Measurements from ENCODE around the gene VPS51.

VPS51 gene

DNA sequence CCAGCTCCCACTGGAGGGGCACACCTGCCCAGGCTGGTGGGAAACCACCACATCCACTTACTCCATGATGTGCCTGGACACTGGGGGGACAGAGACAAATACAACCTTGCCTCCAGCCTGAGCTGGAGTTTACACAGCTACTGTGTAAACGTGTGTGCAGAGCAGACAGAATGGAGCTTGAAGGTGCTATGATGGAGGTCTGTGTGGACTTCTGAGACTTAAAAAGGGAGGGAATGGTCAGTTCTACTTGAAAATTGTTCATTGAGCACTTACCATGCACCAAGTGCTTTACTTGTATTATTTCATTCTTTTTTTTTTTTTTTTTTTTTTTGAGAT is 23.4 kb upstream of the VPS51 start:
- DNase-seq (ENCODE audit: low spot score), result no peak

DNA sequence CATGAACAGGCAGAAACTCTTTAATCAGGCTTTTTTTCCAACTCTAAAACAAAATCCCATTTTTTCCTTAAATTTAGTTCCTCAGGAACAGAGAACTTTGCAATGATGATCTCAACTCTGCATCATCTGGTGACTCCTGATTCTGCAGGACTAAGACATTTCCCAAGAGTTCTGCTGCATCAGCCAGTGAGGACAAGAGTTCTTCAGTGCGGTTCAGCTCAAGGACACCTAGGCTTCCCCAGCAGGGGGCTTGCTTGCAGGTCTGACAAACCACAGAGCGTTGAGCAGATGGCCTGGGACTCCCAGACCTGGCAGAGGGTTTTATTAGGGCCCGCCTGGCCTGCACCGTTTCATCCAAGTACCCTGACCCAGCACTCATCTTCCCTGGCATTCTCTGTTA is 18.6 kb upstream of the VPS51 start:
- DNase-seq (ENCODE audit: low spot score), result no peak

DNA sequence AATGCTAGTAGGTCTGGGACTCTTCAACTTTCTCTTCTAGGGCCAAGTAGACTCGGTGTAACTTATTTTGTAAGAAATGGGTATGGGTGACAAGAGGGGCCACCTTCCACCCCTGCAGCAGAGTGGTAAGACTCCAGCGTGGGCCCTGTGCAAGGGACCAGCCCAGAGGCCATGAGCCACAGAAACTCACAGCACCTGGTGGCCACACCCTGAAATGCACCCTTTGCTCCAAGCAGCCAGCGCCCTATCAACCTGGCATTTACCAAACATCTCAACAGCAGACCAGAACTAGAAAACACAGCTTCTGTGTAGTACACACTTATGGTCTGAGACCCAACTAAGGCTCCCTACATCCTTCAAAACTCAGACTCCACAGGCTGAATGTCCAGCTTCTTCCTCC is 17.9 kb upstream of the VPS51 start:
- no peak for DNase-seq (ENCODE audit: low spot score)

DNA sequence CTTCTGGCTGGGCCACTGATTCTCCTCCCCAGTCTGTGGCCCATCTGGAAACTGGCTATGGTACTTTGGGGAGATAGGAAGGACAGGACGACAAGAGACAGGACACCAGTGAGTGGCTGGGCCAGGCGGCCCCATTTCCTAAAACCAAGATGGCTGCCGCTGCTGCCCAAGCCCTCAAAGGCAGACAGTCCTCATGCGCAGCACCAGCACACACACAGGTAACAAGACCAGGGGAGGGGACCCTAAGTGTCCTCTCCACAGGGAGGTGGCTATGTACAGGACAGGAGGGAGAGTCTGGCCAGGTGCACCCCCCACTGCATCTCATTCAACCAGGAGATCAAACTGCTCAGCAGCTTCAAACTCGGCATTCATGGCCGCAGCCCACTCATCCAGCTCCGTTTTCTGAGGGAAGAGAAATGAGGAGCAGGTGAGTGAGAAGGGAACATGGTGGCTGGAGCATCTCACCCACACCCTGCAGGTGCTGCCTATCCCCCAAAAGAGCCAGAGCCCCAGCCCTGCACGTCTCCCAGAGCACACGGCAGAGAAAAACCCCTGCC is 17.1 kb upstream of the VPS51 start:
- DNase-seq (ENCODE audit: low spot score), result no peak

DNA sequence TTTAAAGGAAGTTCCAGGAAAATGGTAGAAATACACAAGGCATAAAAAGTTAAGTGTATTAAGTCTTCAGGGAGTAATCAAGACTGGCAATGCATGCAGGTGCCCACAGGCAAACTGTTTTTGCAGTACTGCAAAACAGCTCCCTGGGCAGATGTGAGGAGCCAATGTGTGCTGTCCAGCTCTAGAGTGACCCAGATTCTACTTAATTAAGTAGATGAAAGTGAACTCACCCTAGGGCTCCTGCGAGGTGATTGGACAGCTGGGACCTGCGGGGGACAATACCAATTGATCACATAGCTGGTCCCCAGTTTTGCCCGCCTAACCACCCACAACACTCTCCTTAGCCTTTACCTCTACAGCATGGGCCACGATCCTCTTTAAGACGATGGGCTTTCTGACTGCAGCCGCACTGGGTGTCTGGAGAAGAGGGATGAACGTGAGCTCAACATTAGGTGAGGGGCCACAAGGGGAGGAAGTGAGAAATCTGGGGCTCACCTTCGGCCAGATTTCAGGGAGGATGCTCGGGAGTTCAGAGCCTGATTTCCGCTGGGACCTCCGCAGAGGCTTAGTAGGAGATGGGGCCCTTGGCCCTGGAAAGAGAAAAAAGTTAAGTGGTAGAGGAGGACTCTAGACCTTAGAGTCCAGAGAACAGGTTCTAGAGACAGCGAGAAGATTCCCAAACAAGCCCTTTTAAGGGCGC is 12.7 kb upstream of the VPS51 start:
- no peak for DNase-seq (ENCODE audit: low spot score)

DNA sequence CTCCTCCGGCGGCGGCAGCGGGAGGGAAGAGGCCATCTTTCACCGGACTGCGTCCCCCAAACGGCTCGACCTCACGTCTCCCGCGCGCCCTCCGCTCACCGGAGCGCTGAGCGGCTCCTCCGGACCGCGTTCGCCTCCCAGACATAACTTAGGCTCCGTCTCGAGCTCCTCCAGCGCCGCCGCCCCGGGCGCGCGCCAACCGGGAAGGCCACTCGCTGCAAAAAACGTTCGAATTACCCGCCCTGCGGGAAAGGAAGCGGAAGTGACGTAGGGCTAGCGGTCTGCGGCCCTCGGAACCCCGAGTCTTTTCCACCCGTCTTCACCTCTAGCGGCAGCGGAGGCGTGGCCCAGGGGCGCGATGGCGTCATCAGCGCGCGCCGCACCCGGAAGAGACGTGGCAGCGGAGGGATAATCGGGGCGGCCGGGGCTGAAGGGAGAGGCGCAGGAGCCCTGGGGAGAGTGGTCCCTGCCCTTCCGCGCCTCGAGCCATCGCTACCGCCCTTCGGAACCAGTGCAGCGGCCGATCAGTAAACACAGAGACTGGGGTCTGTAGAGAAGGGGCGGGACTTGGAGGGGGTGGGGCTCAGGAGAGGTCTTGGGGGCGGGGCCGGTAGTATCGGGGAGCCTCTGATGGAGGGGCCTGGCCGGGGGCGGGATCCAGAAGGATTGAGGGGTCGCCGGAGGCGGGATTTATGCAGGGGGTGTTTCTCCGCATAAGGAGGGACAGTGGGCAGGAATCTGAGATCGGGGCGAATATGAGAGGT is 12.0 kb upstream of the VPS51 start, which contains the start of the genes CDCA5 and ZFPL1:
TSS of gene CDCA5 (minus strand) at position 207 of the 764 bp plus-strand sequence. CDS start at position 145, 62 bp downstream.
TSS of gene ZFPL1 (plus strand) at position 389 of the 764 bp plus-strand sequence. CDS start 477 bp downstream, outside the sequence.
- peak; percentile 94 for DNase-seq (ENCODE audit: low spot score)

DNA sequence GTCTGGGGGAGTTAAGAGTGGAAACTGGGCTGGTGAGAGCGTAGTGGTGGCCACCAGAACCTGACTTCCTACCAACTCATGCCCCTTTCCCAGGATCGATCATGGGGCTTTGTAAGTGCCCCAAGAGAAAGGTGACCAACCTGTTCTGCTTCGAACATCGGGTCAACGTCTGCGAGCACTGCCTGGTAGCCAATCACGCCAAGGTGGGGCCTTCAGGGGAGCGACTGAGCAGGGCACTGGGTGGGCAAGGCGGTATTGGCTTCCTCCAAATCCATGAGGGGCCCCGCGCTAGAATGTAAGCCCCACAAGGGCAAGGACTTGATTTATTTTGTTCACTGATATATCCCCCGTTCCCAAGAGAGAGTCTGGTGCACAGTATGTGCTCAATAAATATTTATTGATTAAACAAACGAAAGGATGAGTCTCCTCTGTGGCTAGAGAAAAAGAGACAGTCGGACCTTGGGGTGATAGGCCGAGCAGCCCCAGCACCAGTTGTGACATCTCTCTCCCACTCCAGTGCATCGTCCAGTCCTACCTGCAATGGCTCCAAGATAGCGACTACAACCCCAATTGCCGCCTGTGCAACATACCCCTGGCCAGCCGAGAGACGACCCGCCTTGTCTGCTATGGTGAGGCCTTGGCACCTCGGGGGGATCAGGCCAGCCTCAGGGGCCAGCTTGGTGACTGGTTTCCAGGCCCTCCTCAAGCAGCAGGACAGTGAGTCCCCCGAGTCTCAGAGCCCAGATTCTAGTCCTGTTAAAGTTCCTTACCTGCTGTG is 11.2 kb upstream of the VPS51 start:
- DNase-seq (ENCODE audit: low spot score), result no peak

DNA sequence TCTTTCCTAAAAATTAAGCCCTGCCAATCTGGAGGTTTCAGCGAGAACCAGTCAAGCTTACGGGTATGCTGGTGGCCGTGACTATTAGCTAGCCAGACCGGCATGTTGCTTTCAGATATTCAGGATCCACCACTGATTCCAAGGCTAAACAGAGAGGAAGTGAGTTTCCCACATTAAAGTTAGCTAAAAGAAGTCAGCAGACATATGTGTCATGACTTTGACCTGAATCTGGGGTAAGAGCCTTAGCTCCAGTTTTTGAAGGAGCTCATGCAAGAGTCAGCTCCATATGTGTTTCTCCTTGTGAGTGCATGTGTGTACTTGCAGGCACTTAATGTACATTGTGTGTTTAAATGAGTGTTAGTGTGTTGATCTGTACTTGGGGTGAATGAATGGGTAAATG is 10.6 kb upstream of the VPS51 start:
- no peak for DNase-seq (ENCODE audit: low spot score)

DNA sequence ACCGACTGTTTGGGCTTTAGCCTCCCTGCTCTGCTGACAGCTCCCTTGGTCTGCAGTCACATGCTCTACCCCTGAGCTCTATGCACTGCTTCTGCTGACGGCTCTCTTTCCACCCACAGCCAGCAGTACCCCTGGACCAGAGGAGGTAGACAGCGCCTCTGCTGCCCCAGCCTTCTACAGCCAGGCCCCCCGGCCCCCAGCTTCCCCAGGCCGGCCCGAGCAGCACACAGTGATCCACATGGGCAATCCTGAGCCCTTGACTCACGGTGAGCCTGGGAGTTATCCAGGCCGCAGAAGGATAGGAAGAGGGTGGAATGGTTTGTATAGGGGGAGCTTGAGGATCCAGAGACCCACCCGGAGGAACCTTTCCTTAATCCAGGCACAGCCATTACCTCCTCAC is 9.2 kb upstream of the VPS51 start:
- no peak for DNase-seq (ENCODE audit: low spot score)

DNA sequence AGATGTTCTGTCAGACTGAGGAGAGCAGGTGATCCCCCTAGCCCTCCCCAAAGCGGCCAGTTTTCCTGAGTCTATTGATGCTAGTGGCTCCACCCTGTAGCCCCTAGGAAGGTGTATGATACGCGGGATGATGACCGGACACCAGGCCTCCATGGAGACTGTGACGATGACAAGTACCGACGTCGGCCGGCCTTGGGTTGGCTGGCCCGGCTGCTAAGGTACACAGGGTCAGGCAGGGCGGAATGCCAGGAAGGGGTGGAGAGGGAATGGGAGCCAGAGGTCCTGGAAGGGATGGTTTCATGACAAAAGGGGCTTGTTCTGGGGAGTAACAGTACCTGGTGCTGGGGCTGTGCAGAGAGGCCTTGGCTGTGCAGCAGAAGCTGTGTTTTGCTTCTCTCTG is 8.8 kb upstream of the VPS51 start:
- no peak for DNase-seq (ENCODE audit: low spot score)

DNA sequence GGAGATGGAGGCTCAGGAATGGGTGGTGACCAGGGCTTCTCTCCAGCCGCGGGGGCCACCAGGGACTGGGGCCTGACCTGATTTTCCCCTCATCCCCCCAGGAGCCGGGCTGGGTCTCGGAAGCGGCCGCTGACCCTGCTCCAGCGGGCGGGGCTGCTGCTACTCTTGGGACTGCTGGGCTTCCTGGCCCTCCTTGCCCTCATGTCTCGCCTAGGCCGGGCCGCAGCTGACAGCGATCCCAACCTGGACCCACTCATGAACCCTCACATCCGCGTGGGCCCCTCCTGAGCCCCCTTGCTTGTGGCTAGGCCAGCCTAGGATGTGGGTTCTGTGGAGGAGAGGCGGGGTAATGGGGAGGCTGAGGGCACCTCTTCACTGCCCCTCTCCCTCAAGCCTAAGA is 8.2 kb upstream of the VPS51 start:
- DNase-seq (ENCODE audit: low spot score), result no peak

DNA sequence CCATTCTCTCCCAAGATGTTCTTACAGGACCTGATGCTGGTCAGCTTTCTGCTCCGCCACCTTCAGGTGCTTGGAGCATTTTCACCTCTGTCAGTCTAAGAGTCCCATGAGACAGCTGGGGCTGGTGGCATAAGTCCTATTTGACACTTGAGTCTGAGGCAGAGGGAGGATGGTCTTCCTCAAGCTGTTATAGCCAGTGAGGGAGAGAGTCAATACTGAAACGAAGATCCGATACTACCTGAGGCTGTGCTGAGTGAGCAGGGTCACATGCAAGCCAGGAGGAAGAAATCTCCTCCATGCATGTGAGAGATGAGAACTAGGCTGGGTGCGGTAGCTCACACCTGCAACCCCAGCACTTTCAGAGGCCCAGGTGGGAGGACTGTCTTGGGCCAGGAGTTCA is 6.4 kb upstream of the VPS51 start:
- no peak for DNase-seq (ENCODE audit: low spot score)

DNA sequence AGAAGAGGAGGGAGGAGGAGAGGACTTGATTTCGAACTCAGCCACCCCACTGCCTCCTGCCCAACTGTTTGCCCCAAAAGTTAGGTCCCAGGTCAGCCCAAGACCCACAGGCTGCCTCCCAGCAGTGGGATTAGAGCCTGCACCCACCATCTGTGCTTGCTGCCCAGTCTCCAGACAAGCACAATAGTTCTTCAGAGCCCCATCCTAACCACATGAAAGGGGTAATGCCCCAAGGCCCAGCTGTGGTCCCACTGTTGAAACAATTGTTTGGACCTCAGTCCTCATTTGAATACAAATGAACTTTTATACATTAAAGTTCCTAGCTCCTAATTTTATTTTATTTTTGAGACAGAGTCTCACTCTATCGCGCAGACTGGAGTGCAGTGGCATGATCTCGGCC is 5.4 kb upstream of the VPS51 start:
- peak; percentile 86 for DNase-seq (ENCODE audit: low spot score)

DNA sequence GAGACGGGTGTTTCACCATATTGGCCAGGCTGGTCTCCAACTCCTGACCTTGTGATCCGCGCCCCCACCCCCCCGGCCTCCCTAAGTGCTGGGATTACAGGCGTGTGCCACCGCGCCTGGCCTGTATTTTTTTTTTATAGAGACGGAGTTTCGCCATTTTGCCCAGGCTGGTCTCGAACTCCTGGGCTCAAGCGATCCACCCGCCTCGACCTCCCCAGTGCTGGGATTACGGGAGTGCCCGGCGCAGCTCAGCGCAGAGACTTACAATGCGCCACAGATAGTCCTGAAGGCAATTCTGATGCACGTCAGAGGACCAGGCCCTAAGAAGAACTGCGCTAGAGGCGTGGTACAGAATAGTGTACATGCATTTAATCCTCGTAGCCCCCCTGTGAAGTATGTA is 587 bp upstream of the VPS51 start:
- DNase-seq (ENCODE audit: low spot score), result no peak

DNA sequence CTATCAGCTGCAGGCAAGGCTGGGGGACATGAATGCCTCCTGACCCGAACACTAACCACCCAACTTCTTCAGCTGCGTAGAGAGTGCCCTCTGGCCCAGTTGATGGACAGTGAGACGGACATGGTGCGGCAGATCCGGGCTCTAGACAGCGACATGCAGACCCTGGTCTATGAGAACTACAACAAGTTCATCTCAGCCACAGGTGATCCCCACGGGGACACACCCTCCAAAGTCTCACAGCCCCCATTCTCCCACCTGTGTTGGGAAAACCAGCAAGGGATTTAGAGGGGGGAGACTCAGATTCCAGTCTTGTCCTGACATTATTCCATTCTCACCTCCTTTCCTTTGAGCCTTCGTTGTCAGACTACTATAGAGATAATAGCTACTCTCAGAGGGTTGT is 912 bp downstream of the VPS51 start:
- DNase-seq (ENCODE audit: low spot score), result no peak

DNA sequence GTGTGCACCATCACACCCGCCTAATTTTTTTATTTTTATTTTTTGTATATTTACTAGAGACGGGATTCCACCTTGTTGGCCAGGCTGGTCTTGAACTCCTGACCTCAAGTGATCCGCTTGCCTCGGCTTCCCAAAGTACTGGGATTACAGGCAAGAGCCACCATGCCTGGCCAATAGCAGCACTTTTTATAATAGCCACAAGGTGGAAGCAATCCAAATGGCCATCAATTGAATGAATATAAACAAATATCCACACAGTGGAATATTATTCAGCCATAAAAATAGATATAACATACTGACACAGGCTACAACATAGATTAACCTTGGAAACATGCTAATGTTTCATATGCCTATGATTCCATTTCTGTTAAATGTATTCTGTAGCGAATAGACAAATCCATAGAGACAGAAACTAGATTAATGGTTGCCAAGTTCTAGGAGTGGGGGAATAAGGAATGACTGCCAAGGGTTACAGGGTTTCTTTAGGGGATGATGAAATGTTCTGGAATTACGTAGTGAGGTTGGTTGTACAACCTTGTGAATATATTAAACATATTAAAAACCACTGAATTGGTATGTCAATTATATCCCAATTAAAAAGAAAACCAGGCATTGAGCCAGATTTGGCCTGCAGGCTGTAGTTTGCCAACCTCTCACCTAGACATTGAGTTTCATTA is 4.8 kb downstream of the VPS51 start:
- no peak for DNase-seq (ENCODE audit: low spot score)

DNA sequence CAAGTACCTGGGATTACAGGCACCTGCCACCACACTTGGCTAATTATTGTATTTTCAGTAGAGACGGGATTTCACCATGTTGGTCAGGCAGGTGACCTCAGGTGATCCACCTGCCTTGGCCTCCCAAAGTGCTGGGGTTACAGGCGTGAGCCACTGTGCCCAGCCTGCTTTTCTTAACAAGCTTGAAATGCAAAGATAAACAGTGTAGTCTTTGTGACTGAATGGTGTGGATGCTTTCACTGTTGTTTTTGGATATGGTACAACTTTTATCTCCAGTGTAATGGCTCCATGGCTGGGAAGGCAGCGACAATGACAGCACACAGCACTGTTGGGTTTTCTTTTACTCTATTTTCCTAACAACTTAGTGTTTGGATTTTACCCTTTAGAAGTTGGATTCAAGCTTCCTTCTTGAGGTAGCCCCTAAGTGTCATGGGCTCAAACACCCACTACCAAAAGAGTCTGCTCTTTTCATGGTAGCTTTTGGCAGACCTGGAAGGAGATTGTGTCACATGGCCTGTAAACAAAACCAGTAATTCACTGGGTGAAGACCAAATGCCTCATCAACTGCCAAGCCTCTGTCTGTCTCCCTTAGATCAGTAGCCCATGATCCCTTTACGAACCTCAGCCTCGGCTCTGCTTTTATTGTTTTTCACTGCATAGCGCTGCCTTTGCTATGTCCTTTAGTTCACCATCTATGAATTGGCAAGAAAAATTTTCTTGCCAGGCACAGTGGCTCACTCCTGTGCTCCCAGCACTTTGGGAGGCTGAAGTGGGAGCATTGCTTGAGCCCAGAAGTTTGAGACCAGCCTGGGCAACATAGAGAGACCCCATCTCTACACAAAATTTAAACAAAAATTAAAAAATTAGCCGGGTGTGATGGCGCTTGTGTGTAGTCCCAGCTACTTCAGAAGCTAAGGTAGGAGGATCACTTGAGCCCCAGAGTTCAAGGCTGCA is 6.4 kb downstream of the VPS51 start:
- peak; percentile 94 for DNase-seq (ENCODE audit: low spot score)

DNA sequence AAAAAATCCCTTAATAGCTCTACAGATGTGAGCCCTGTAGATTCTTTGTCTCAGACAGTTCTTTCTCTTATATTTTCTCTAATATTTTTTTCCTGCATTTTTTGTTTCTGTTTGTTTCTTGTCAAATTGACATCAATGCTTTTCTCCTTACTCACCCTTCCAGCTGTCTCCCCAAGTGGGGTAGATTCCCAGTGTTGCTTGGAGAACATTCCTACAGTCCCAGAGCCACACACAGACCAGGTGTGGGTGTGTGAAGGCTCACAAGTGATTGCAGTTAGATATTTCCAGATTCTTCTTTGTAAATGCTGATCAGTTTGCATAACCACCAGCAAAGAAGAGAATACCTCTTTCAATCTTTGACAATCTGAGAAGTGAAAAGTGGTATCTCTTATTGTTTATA is 7.5 kb downstream of the VPS51 start:
- DNase-seq (ENCODE audit: low spot score), result no peak

DNA sequence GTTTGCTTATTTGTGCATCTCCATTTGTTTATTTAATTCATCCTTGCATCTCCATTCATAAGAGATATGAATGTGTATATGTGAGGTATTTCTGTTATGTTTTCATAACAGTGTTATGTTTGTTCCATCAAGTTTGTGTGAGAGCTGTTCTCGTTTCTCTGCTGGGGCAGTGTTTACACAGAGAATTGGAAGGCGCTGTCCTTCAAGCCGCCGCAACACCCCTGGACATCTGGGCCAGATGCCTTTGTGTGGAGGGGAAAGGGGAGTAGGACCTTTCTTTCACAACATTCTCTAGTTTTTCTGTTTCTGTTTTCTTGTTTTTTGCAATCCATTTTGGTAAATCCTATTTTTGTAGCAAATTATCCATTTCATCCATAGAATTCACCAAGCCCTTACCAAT is 8.6 kb downstream of the VPS51 start:
- peak; percentile 59 for DNase-seq (ENCODE audit: low spot score)

DNA sequence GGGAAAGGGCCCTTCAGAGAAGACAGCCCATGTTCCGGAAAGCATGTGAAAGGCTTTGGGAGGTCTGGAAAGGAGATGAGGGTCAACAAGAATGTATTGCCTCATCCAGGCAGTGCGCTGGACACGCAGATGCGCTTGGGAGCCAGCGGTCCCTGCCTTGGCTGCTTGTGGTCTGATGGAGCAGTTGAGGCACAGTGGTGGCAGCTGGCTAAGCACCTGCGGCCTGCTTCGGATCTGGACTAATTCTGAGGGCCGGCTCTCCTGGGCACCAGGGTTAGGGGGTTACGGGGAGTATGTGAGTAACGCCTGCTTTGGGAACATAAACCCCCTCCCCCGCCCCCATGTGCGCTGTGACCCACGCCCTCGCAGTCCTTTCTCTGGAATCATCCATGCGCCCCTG is 11.1 kb downstream of the VPS51 start:
- DNase-seq (ENCODE audit: low spot score), result no peak

Measured in pons (tissue), 1 donor.